Esophagus muscularis mucosa (tissue), 4 donors: ENCODE measurements around the gene KCNQ5.

ENCODE experiments used
- CTCF ChIP-seq, 3 experiments: fragments of 200-600 bp in 2 of 3; fragments of 450-650 bp in 1 of 3; sonication (generic) in 2 of 3; IDR thresholded peaks; one replicate each; pipeline ENCODE4 v1.5.1; 2017 to 2019; ENCODE audit warnings: antibody characterized with exemption in 3 of 3, mild to moderate bottlenecking in 2 of 3, moderate library complexity in 1 of 3
- EP300 ChIP-seq: sonication (generic); formaldehyde crosslinking; IDR thresholded peaks from one replicate; pipeline ENCODE4 v1.6.1; 2017; ENCODE audit warnings: antibody characterized with exemption
- POLR2AphosphoS5 ChIP-seq, 2 donors: sonication (generic); formaldehyde crosslinking; IDR thresholded peaks; one replicate each; pipeline ENCODE4 v1.6.1; 2017; ENCODE audit warnings: antibody characterized with exemption in 2 of 2

- TF ChIP-seq CTCF (IDR thresholded peaks at IDR 0.05), result no peak
- no peak for TF ChIP-seq EP300
- TF ChIP-seq POLR2AphosphoS5 (IDR thresholded peaks at IDR 0.05), result no peak
These were observed 1.8 kb upstream of the KCNQ5 start for GRCh38 chr6:72619883-72620696.
